Measurements from ENCODE around the gene KRTAP10-4. TPM values are rescaled to one million over a fixed set of nuclear protein-coding genes. Genes with fewer than 3 reads are reported as not detected.
A peak's percentile ranks its signal among the peaks of the same experiment; 100 is the strongest.
"Not testable (repeated sequence)": the region's sequence is repeated elsewhere in the genome, so short reads cannot be mapped to it uniquely, and the experiment has no call there.

Gene KRTAP10-4
- total RNA-seq, 1 donor from 2014 or later, result not detected

DNA sequence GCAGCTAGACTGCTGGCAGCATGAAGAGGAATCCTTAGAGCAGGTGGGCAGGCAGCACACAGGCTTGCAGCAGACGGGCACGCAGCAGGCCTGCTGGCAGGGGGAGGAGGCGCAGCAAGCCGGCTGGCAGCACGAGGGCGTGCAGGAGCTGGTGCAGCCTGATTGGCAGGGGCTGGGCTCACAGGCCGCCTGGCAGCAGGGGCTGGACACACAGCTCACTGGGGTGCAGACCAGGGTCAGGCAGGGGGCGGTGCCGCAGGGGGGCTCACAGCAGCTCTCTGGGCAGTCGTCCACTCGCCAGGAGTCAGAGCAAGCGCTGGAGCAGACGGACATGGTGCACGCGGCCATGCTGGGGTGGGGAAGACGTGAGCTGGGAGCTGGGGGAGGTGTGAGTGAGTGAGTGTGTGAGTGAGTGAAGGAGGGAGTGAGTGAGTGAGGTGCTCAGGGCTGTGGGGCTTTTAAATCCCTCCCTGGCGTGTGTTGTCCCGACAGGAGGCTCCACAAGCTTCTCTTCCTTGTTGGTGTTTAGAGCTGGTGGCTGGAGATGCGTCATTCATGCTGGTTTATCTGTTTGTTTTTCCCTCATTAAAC lies 6.8 kb downstream of the KRTAP10-4 start, which contains the start of gene KRTAP10-5:
Gene KRTAP10-5, minus strand, starts transcription at position 374 of the 591 bp plus-strand sequence. Its CDS starts 26 bp downstream, at position 348.
- not testable (repeated sequence) for DNase-seq

DNA sequence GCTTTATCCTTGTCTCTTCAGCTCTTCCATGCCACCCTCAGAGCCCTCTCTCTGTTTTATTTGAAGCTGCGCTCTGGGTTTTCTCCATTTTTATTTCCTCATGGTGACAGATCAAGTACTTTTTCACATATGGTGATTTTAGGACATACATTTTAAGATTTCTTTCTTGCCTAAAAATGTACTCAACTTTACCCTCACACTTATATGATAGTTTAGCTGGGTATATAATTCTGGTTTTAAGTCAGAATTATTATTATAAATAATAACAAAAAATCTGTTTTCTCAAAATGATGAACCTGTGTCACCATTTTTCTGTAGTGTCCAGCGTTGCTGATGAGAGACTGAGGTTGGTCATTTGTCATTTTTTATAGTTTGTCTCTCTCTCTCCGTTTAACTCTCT lies 7.6 kb downstream of the KRTAP10-4 start:
- DNase-seq, result no peak

DNA sequence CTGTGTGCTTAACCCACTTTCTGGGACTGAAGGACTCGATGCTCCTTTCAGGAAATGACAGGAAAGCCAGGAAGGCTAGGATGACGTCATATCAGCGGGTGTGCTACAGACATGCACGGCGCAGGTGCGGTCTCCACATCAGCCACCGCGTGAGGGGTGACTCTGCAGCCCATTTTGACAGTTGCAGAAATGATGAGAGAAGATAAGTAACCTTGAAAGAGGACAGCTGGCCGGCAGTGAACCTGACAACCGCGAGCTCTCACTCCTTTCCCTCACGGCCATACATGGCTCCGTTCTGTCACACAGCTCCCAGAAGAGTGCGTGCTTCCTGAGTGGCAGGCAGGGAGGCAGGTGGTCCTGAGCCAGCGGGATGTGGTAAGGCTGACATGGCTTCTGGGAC lies 8.5 kb downstream of the KRTAP10-4 start:
- no peak for DNase-seq

DNA sequence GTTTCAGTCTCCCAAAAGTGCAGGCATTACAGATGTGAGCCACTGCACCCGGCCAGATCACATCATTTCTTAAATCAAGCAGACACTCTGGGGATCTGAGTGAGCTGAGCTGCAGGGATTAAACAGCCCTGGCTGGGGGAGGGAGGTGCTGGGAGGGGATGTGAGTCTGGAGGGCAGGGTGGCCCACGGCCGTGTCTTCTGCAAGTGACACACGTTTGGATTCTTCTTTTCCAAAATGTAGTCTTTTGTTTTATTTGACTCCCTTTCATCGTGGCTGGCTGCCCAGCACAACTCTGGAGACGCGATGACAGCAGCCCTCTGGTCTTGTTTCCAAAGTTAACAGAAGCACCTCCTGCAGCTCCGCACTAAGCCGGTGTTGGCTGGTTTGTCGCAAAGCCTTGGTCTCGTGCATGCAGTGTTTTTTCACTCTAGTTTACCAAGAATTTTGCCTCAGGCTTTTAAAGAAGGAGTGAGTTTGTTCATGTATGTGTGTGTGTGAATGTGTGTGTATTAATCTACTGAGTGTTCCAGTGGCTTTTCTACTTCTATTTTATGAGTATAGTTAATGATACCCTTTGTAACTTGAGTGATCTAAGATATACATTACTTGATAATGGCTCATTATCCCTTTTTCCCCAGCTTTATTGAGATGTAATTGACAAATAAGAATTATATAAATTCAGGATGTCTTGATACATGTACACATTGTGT lies 9.7 kb downstream of the KRTAP10-4 start:
- DNase-seq, result peak; percentile 80

DNA sequence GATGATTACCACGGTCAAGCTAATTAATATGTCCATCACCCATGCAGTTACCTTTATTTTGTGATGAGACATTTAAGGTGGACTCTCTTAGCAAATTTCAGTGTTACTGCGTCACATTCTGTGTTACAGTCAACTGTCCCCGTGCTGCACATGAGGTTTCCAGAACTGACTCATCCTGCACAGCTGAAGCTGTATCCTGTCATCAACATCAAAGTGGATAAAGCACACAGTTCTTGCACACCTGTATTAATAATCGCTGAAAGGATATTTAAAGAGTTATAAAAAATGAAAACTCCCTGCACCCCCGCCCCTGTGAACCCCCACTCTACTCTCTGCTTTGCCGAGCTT lies 10.2 kb downstream of the KRTAP10-4 start:
- peak; percentile 9 for DNase-seq

DNA sequence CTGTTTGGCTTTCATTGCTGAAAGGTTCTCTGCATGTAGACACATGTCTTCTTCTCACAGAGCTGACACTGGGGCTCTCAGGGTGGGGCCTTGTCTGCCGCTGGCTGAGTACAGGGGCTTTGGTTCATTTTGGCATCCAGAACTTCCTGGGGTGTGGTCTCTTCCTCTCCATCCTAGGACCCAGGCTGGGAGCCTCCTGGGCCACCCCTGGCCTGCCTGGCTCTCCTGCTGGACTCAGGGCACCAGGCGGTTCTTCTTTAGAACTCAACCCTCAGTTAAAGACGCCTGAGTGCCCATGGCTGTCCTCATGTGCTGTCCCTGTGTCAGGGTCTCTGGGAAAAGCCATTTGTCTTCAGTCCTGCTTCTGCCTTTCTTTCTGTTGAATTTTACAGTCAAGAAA lies 12.4 kb downstream of the KRTAP10-4 start:
- DNase-seq, result no peak

DNA sequence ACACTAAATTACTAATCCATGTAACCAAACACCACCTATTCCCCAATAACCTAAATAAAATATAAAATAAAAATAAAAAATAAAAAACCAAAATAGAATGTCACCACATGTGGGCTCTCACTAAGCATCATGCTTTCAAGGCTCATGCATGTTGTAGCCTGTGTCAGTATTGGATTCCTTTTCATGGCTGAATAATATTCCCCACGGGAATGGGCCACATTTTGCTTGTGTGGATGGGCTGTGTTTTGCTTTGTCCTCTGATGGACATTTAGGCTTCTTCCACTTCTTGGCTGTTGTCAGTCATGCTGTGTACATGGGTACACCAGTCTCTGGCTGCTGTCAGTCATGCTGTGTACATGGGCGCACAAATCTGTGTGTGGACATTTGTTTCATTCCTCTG lies 15.6 kb downstream of the KRTAP10-4 start:
- DNase-seq, result no peak

DNA sequence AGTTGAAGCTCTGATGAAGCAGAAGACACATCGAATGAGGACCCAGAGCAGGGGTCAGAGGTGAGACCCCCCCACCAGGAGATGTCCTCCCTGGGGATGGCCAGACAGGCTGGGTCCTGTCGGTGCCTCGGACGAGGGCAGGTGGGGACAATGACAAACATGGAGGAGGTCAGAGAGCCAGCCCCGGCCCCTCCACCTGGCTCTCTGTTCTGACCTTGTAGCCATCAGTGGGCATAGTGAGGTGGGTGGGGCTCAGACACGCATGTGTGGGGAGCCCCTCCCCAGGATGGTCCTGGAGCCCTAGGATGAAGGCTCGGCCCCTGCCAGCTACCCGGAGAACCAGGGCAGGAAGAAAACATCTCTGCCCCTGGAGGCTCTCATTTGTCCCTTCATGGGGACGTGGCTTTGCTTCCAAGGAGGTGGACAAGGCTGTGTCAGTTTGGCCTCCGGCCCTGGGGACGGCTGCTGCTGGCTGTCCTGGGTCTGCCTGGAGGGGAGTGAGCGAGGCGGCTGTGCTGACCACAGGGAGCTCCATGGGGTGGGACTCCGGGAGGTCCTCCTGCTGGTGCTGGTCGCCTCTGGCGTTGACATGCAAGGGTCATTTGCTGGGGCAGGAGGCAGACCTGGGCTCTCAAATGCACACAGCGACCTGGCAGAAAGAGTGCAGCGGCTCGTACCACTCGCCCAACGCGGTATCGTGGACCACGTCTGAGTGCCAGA lies 16.2 kb downstream of the KRTAP10-4 start:
- no peak for DNase-seq

DNA sequence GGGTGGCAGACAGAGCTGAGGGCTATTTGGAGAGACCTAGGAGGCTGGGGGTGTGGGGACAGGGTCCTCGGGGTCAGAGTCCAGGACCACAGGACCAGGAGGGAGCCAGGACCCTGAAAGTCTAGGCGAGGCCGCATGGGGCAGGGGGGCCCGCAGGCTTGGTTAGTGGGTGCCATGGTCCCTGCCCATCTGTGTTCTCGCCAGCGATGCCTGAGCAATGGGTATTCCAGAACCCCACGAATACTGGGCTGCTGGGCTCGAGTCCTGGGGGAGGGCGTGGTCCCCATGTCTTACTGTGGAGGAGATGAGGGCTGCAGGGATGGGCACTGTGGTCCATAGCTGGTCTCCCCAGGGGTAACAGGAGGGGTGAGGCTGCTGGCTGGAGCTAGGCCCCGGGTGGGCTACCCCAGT lies 16.8 kb downstream of the KRTAP10-4 start:
- no peak for DNase-seq

DNA sequence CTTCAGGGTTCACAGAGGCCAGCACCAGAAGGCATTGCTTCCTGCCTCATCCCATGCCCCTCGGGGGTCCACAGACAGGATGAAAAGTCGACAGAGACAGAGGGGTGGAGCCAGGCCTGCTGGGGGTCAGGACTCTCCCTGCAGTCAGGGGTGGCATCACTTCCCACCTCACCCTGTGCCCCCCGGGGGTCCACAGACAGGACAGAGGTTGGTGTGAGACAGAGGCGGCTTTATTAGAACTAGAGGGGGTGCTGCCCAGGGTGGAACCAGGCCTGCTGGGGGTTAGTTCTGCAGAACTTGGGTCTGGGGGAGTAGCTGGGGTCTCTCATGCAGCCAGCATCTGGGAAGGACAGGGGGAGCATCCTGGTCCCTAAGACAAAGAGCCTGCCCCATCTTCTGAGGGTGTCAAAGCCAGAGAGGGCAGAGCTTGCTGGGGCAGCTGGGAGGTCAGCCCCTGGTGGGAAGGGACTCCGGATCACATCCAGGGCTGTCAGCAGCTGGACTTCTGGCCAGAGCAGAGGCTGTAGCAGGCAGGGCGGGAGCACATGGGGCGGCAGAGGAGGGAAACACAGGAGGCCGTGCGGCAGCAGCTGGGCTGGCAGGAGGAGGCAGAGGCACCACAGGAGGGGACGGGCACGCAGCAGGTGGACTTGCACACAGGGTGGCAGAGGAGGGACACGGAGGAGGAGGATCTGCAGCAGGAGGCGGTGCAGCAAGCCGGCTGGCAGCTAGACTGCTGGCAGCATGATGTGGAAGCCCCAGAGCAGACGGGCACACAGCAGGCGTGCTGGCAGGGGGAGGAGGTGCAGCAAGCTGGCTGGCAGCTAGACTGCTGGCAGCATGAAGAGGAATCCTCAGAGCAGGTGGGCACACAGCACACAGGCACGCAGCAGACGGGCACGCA lies 17.6 kb downstream of the KRTAP10-4 start:
- peak; percentile 9 for DNase-seq

DNA sequence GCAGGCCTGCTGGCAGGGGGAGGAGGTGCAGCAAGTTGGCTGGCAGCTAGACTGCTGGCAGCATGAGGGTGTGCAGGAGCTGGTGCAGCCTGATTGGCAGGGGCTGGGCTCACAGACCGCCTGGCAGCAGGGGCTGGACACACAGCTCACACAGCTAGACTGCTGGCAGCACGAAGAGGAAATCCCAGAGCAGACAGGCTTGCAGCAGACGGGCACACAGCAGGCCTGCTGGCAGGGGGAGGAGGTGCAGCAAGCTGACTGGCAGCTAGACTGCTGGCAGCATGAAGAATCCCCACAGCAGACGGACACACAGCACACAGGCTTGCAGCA lies 18.2 kb downstream of the KRTAP10-4 start:
- DNase-seq, result not testable (repeated sequence)

DNA sequence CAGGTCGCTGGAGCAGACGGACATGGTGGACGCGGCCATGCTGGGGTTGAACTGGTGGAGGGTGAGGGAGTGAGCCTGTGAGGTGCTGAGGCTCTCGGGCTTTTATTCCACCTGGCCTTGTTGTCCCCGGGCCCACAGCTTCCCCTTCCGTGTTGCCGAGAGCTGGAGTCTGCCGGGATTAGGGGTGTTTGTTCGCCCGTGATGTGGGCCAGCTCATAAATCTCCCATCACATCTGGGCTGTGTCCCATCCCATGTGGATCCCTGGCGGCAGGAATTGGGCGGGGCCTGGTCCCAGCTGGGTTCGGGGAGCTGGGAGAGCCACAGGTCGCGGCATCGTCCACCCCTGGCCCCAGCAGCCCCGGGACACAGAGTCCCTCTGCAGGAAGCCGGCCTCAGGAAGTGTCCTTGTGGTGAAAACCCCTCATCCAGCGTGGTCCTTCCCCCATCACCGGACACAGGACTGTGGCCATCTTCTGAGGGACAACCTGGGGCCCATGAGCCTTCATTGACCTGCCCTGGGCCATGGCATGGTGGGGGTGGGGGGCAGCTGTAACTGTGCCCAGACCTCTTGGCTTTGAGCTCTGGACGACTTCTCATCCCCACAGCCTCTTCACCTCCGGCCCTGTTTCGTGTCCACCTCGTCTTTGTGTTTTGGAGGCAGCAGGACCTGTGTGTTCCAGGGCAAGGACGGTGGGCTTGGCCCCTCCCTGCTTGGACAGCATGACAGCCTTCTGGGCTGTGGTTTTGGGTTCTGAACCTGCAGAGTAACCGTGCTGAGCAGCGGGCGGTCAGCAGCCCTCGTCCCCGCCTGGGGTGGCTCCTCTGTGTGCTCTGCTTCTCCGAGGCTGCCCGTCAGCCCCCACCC lies 19.1 kb downstream of the KRTAP10-4 start, which contains the start of gene KRTAP10-6:
Gene KRTAP10-6, minus strand, starts transcription at position 60 of the 866 bp plus-strand sequence. Its CDS starts 21 bp downstream, at position 39.
- DNase-seq, result no peak

DNA sequence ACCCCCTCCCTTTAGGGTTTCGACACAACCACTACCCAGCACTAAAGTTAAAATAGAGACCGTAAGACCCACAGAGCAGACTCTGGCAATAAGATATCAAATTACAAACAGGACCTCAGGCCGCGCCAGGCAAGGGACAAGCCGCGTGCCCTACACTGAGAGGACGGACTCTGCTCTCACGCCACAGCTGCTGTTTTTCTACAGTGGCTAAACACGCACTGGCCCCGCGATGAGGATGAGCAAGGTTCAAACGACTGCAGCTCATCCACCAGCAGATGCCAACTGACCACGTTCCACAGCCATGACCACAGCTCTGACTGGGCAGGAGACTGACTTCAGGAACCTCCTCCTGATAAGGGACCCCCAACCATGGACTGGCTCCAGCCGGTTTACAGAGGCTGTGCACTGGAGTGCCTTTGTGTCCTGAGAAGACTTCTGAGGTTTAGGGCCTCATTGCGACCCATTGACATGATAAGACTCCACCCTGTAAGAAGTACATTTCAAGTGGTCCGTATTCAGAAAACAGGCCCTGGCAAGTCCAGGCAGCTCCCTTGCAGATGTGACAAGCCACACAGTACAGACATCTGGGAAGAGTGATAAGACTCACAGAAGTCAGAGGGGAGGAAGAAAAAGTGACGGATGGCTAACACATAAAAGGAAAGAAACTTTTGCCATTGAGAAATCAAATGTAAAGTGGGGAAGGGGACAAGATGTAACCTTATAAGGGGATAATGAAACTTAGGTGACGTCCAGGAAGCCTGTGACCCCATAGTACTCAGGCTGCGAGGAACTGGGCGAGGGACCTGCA lies 20.3 kb downstream of the KRTAP10-4 start:
- DNase-seq, result peak; percentile 27

DNA sequence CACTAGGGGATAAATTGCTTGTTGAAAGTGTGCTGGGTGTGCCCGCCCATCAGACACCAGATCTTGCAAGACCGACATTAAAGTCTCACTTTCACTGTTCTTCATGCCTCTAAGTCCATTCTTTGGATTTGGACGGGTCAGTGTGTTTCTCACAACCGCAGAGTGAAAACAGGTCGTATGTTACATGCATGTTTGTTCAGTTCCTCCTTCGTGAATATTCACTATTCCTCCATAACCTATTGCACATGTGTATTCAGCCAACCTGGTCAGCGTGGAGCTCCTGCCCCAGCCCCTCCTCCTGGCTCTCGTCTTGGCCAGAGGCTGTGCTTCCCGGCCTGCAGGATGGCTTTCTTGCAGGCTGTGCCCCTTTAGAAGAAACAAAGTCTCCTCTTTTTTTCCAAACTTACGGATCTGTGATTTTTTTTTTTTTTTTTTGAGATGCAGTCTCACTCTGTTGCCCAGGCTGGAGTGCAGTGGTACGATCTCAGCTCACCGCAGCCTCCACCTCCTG lies 20.9 kb downstream of the KRTAP10-4 start:
- no peak for DNase-seq

DNA sequence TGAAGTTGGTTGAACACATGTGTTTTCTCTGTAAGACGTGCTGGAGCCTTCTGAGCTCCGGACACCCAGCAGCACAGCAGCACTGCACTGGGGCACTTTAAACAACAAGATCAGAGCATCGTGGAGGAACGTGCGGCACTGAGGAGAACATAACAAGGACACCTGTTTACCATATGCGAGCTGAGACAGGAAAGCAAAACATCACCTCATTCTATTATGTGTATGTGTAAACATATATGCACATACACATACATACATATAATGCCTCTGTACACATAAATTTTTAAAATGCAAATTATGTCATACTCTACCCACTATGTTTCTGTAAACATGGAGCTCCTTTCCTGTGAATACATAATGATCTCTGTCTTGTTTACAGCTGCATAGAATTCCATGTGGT lies 22.0 kb downstream of the KRTAP10-4 start:
- DNase-seq, result no peak

DNA sequence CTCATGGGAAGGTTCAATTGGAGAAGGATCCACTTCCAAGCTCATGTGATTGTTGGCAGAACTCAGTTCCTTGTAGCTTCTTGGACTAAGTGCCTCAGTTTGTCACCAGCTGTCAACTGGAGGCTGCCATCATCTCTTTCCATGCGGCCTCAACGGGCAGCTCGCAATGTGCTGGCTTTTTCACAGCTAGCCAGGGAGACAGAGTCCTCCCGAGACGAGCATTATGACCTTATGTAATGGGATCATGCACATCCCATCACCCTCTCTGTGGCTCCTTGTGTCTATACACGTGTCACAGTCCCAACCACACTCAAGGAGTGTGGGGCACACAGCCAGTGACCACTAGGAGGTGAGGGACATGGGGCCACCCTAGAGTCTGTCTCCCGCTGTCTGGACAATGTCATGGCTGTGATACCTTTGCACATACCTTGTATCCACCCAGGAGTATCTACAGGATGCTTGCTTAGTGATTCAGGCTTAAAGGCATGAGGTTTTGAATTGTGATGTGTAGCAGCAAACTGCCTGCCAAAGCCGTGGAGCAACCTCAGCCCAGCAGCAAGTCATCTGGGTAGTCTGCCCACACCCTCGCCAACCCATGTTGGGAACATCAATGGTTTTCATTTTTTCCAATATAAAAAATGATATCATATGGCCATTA lies 22.7 kb downstream of the KRTAP10-4 start:
- DNase-seq, result no peak

DNA sequence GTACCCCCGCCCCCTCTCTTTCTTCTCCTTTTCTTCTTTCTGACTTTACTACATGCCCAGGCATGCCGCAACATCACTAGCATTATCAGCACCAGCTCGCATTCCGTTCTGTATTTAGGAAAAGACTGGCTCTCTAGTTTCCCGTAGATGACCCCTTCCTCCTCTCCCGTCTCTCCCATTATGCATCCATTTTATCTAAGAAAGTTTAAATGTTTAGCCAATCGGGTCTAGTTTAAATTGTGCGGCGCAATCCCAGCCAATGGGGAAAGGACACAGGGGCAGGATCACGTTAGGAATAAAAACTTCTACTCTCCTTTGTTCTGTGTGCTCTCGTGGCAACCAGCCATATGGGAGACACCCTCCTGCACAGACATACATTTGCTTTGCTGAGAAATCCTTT lies 24.5 kb downstream of the KRTAP10-4 start:
- no peak for DNase-seq

DNA sequence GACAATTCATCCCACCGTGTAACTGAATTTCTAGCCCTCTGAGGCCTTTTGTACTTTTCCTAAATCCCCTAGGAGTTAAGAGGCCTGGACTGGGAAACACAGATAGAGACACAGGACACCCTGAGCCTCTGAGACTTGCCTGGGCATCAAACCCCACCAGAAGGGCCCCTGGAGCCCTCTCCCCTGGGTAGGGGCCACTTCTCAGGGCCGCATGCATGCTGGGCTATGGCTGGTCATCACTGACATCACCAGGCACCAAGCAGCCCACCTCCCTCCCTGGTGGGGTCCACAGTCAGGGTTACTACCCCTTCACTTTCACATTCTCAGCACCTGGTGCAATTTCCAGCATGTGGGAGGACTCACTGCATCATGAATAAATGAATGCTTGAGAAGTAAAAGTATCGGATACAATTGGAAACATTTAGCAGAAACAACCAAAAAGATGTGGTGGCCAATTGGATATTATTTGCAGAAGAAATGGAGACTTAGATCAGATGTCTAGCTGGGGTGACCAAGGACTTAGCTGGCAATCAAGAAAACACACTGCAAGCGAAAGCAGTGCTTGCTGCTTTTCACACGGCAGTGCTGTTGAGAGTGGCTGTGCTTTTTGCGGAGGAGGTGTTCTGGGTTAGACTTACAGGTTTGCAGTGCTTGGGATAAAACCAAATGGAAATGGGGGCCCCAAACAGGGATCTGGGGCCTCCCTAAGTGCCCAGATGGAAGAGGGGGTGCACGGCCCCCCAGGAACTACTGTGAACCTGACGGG lies 25.9 kb downstream of the KRTAP10-4 start:
- no peak for DNase-seq

Measured in tongue (tissue), 2 donors.